HL-60/S4 (cell line): ENCODE results near the gene COG1.

ENCODE experiments used
- in situ Hi-C: fragments of 300-500 bp; cut with MboI; formaldehyde crosslinking; loops from 2 replicates; pipeline ENCODE4 v1.14.3; 2022; ENCODE audit warnings: low sequenced_read_pairs

Gene COG1

DNA sequence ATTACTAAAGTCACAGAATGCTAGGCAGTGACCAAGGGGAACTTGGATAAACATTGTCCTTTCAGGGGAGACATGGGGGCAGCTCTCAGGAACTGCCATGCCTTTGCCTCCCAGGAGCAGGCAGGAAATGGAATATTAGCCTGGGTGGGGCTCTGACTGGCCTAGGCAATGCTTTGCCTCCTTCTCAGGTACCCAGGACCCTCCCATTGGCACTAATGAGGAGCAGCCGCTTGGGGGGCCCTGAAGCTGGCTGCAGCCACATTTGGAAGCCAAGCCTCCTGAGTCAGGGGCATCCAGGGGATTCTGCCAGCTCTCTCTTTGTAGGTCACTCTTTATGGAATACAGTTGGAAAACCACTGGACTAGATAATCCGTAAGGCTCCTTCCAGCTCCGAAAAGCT lies 63.4 kb downstream of the COG1 start:
- in situ Hi-C loops = loop anchor here (25.0 kb wide), 1 partner anchor 931 kb away; no protein-coding TSS in a partner anchor

DNA sequence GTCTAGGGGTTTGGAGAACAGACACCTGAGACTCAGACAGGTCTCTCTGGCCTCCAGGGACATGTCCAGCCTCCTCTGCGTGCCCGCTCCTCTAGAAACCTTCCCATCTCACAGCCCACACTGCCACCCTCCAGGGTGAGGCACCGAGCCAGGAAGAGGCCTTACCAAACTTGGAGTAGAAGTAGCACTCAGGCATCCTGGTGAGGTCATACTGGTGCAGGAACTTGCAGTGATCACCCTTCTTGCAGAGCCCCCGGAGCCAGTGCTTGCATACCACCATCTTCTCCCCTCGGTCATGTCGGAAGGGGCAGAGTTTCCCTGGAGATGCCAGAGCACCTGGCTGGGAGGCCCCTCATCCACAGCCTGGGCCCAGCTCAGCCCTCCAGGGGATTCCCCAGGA lies 64.7 kb downstream of the COG1 start:
- in situ Hi-C loops = loop anchor here (25.0 kb wide), 1 partner anchor 930 kb away; no protein-coding TSS in a partner anchor
